T-helper 22 cell (primary cell): ENCODE data around the gene PTPN23.

Experiments used
- DNase-seq: peaks from one replicate; pipeline ENCODE4 v3.0.0-alpha.2; 2020; ENCODE audit warnings: low read depth

The PTPN23 gene

DNA sequence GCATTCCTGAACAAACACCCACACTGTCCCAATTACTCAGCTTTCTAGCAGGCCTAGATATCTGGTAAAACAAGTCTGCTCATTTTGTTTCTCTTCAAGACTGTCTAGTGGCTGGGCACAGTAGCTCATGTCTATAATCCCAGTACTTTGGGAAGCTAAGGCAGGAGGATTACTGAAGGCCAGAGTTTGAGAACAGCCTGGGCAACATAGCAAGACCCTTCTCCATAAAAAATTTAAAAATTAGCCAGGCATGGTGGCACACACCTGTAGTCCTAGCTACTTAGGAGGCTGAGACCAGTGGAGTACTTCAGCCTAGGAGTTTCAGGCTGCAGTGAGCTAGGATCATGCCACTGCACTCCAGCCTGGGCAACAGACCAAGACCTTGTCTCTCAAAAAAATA is 6.2 kb upstream of the PTPN23 start:
- DNase-seq, result no peak

DNA sequence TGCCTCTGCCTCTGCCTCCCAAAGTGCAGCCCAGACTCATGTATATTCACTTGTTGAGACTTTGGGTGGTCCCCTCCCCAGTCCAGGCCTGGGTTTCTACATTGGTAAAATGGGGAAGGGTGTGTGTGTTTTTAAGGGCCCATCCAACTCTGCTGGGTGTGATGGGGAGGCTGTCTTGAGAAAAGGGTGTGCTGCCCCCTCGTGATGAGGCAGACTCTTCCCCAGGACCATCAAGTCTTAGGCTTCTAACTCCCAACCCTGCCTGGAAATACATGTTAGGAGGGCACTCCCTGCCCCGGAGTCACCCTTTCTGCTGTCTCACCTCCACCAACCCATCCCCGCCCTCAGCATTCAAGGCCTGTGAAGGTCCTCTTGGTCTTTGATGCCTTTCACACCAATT is 4.4 kb upstream of the PTPN23 start:
- no peak for DNase-seq

GRCh38 chr3:47377186-47377585 is 3.6 kb upstream of the PTPN23 start:
- DNase-seq, result no peak

- no peak for DNase-seq
These were observed 2.0 kb upstream of the PTPN23 start for GRCh38 chr3:47378869-47379268.

DNA sequence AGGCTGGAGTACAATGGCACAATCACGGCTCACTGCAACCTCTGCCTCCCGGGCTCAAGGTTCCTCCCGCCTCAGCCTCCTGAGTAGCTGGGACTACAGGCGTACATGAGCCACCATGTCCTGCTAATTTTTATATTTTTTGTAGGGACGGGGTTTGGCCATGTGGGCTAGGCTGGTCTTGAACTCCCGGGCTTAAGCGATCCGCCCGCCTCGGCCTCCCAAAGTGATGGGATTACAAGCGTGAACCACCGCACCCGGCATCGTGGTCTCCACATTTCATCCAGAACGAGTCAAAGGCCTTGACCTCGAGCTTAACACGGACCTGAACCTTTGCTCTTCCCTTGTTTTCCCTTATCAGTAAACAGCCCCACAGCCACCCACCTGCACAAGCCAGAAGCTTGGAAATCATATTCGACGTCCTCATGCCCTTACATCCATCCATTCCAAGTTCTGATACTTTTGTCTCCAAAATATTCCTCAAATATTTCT is 1.4 kb upstream of the PTPN23 start:
- DNase-seq, result no peak

DNA sequence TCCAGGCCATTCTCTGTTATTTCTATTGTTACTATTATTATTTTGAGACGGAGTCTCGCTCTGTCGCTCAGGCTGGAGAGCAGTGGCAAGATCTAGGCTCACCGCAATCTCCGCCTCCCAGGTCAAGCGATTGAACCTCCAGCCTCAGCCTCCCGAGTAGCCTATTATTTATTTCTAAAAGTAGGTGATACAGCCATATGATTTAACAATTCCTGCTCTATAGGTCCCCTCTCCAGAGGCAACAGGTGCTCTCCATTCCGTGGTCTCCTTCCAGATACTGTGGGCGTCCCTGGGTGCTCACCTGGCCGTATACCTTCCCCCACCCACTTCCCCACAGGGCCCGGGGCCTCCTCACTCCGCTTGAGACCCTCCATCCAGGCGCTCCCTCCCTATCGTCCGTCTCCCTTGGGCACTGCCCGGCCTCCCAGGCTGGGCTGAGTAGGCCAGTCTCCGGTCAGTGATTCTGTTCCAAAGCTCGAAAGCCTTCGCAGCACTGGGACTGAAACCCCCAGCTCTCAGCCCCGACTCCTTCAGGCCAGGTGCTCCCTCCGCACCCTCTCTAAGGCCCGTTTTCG is 708 bp upstream of the PTPN23 start:
- no peak for DNase-seq

GRCh38 chr3:47381317-47382157 is 716 bp downstream of the PTPN23 start:
- peak; percentile 55 for DNase-seq

GRCh38 chr3:47384425-47384824 is 3.6 kb downstream of the PTPN23 start:
- no peak for DNase-seq

GRCh38 chr3:47385007-47385406 is 4.2 kb downstream of the PTPN23 start:
- no peak for DNase-seq

- no peak for DNase-seq
These were observed 5.0 kb downstream of the PTPN23 start for GRCh38 chr3:47385796-47386195.

- no peak for DNase-seq
These were observed 12.1 kb downstream of the PTPN23 start for GRCh38 chr3:47392933-47393332.

- no peak for DNase-seq
These were observed 13.5 kb downstream of the PTPN23 start for GRCh38 chr3:47394140-47394870.

DNA sequence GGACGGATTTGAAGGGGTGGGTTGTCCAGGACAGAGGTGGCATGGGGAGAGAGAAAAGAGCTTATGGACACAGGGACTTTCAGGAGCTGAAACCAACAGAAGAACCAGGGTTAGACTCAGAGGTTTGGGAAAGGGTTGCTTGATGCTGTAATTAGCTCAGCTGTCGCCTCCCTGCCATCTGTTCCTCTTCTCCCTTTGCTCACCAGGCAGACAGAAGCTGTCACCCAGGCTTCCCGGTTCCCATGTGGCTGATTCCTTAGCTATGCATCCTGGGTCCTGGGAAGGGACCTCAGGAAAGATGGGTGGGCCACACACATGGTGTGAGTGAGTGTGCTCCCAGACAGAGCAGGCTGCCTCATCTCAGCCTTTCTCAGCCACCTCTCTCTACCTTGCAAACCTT is 14.1 kb downstream of the PTPN23 start:
- DNase-seq, result no peak

DNA sequence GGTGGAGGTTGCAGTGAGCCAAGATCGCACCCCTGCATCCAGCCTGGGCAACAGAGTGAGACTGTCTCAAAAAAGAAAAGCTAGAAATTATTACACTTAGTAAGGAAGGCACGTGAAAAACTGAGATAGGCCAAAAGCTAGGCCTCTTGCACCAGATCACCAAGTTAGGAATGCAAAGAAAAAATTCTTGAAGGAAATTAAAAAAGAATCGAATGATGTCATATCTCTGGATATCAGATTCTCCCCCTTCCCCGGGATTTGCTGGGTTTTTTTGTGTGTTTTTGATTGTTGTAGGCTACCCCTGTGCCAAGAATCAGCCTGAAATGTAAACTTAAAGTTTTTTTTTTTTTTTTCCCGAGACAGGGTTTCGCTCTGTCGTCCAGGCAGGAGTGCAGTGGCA is 17.4 kb downstream of the PTPN23 start:
- no peak for DNase-seq

GRCh38 chr3:47399016-47399415 is 18.2 kb downstream of the PTPN23 start:
- no peak for DNase-seq

DNA sequence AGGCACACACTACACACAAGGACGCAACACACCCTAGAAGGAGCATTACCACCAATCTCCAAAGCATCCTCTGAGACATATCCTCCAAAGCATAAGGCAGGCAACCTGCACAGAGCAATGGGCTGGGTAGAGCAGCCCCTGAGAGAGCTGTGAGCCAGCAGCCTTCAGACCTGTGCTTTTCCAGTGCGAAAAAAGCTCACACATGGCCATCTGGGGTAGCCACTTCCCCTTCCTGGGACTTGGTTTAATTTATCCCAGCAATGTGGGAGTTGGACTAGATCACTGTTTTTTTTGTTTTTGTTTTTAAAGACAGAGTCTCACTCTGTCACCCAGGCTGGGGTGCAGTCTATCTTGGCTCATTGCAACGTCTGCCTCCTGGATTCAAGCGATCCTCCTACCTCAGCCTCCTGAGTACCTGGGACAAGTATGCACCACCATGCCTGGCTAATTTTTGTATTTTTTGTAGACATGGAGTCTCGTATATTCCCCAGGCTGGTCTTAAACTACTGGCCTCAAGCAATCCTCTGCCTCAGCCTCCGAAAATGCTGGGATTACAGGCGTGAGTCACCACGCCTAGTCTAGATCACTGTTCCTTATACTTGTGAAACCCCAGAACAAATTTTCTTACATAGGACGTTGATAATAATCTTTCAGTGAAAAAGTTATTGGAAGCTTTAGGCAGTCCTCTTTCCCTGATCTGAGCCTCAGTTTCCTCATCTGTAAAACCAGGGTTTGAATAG is 18.9 kb downstream of the PTPN23 start:
- no peak for DNase-seq

DNA sequence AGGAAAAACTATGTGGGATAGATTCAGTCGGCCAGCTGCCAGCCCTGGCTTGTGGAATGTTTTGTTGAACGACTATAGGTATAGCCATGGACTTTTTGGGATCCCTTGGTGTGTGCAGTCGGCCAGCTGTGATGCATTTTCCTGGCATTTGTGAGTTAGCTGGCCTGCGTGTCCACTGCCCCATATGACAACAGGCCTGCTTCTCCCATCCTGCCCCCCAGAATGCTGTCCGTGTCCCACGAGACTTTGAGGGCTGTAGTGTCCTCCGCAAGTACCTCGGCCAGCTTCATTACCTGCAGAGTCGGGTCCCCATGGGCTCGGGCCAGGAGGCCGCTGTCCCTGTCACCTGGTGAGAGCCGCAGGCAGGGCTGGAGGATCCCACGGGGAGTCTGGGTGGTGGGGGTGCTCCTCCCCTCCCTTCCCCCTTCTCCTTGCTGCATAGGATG is 23.6 kb downstream of the PTPN23 start:
- no peak for DNase-seq

GRCh38 chr3:47404955-47405790 is 24.4 kb downstream of the PTPN23 start:
- no peak for DNase-seq

DNA sequence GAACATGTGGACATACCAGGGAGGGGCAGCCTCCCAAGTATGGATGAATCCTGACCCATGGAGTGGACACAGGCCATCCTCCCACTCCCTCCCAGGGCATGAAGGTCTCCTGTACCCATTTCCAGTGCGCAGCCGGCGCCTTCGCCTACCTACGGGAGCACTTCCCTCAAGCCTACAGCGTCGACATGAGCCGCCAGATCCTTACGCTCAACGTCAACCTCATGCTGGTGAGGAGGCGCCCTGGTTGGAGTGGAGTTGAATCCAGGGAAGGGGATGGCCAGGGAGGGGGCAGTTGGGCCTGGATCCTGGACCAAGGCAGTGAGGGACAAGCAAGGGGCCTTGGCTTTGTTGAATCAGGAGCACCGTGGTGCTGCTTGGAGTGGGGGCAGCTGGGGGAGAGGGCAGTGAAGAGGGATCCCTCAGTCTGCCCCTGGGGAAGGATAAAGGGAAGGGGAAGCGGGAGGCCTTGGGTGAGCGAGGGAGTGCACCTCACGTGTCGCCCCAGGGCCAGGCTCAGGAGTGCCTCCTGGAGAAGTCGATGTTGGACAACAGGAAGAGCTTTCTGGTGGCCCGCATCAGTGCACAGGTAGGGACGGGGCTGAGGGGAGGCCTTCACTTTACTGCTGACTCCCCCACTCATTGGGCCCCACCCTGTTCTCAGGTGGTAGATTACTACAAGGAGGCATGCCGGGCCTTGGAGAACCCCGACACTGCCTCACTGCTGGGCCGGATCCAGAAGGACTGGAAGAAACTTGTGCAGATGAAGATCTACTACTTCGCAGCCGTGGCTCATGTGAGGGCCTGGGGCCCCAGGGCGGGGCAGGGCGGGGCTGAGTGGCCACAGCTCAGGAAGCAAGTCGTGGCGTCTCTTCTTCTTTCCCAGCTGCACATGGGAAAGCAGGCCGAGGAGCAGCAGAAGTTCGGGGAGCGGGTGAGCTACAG is 25.3 kb downstream of the PTPN23 start:
- no peak for DNase-seq

GRCh38 chr3:47406762-47407149 is 25.9 kb downstream of the PTPN23 start:
- no peak for DNase-seq
